GM18526 (cell line): ENCODE measurements around the gene MIA2.
A peak's percentile ranks its signal among the peaks of the same experiment; 100 is the strongest.

Source experiments
- POLR2A ChIP-seq: IDR thresholded peaks from 3 replicates; pipeline ENCODE4 v1.6.1; 2011; ENCODE audit not compliant: insufficient read length; ENCODE audit errors: extremely low read depth

Gene MIA2

GRCh38 chr14:39265033-39265432, 31.3 kb downstream of the MIA2 start:
- TF ChIP-seq POLR2A, result no peak

- TF ChIP-seq POLR2A, result no peak
Measured at GRCh38 chr14:39265806-39266524, 32.2 kb downstream of the MIA2 start.

GRCh38 chr14:39266525-39266870, 32.8 kb downstream of the MIA2 start:
- no peak for TF ChIP-seq POLR2A

GRCh38 chr14:39266871-39267607, 33.3 kb downstream of the MIA2 start:
- peak; percentile 64 for TF ChIP-seq POLR2A

GRCh38 chr14:39267608-39268005, 33.9 kb downstream of the MIA2 start:
- no peak for TF ChIP-seq POLR2A

DNA sequence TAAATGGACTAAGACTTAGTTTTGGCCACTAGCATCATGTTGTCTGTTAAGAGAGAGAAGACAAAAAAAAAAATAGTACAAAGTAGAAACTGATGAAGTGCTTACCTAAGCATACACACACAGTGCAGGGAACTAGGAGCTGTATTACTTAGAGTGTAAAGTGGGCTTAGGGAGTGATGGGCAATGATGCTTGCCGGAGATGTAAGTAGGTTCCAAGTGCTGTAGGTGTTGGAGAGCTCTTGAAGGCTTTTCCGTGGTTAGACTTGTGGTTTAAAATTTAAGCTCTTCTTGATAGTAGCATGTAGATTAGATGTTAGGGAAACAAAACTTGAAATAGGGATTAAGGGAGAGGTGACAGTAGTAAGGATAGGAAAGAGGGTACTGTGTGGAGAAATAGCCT, 34.7 kb downstream of the MIA2 start:
- TF ChIP-seq POLR2A, result no peak

GRCh38 chr14:39272918-39273317, 39.2 kb downstream of the MIA2 start:
- TF ChIP-seq POLR2A, result no peak

GRCh38 chr14:39275395-39275794, 41.7 kb downstream of the MIA2 start:
- TF ChIP-seq POLR2A, result no peak

DNA sequence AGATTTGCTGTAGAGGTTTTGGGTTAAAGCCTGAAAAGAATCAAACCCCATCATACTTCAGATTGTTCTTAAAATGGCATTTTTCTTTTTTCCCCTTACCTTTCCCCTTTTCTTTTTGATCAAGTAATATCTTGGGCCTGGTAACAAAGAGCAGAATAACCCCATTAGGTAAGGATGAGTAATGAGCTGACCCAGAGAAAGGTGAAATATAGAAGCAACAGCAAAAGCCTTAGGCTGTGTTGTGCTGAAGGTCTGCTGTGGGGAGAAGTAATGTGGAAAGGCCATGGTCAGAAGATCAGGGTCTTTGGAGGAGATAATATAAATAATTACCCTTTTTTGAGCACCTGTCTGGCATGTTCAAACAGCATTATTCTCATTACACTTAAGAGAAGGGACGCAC, 42.3 kb downstream of the MIA2 start:
- no peak for TF ChIP-seq POLR2A

GRCh38 chr14:39276579-39277114, 42.9 kb downstream of the MIA2 start:
- no peak for TF ChIP-seq POLR2A

- TF ChIP-seq POLR2A, result no peak
Measured at GRCh38 chr14:39279515-39279914, 45.8 kb downstream of the MIA2 start.

- TF ChIP-seq POLR2A, result no peak
Measured at GRCh38 chr14:39289523-39289922, 55.8 kb downstream of the MIA2 start.

DNA sequence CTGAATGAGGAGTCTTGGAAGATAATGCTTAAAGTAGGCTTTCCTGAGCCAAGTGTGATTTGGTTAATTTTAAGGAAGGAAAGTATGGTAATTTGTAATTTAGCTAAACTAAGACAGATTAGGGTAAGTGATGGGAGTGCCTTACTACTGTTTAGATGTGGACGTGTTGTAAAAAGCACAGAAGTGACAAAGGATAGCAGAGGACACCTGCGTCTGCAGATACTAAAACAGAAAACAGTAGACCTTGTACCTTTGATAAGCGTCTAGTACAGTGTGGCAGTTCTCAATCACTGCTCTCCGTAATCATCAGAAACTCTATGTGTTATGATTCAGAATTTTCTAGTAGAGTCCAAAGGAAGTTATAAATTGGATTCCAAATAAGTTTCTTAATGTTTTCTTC, 58.0 kb downstream of the MIA2 start:
- TF ChIP-seq POLR2A, result no peak

- TF ChIP-seq POLR2A, result no peak
Measured at GRCh38 chr14:39293629-39294028, 59.9 kb downstream of the MIA2 start.

DNA sequence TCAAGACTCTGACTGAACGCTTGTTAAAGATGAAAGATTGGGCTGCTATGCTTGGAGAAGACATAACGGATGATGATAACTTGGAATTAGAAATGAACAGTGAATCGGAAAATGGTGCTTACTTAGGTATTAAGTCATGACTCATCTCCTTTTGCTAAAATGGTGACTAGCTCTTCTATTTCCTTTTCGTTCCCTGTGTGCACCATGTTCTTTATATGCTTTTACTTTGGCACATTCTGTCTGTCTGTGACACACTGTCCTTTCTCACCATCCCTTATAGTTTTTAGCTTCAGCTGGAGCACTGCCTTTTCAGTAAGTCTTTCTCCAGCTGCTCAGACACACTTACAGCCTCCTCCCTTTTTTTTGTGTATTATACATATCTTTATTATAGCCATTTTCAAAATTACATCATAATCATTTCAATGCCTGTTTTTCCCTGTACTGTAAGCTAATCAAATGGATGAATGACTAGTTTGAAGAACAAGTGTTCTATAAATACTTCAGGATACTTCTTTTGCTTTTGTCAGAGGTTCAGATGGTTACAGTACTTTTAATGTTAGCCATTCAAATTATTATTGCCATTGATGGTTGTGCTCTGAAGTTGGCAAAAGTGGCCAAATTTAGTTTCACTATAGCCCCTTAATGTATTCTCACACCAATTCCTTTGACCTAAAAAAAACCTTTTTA, 68.6 kb downstream of the MIA2 start:
- TF ChIP-seq POLR2A, result no peak

DNA sequence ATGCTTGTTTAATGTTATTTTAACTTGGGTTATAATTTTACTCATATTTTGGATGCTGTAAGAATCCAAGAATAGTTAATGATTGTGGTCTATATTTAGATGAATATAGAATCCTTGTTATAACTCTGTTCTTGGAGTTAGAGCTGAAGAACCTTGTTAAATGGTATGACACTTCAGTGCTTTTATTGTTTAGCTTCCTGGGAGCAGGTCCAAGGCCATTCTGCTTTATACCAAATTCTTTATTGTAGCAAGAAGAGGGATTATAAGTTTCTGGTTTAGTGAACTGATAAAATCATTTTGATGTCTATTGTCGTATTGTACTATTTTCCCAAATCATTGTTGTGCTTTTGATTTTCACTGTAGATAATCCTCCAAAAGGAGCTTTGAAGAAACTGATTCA, 69.4 kb downstream of the MIA2 start:
- no peak for TF ChIP-seq POLR2A

DNA sequence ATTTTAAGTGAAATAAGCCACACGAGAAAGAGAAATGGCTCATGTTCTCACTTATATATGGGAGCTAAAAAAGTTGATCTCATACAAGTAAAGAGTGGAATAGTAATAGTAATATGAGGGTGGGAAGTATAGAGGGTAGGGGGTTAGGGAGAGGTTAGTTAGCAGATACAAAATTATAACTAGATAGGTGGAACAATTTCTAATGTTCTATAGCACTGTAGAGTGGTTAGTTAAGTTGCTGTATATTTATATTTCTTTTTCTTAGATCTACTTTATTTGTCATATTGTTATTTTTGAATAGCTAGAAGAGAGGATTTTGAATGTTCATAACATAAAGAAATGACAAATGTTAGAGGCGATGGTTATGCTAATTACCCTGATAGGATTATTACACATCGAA, 74.1 kb downstream of the MIA2 start:
- no peak for TF ChIP-seq POLR2A

GRCh38 chr14:39310051-39310450, 76.3 kb downstream of the MIA2 start:
- no peak for TF ChIP-seq POLR2A
